ENCODE data around the gene PCED1A.

PCED1A gene

DNA sequence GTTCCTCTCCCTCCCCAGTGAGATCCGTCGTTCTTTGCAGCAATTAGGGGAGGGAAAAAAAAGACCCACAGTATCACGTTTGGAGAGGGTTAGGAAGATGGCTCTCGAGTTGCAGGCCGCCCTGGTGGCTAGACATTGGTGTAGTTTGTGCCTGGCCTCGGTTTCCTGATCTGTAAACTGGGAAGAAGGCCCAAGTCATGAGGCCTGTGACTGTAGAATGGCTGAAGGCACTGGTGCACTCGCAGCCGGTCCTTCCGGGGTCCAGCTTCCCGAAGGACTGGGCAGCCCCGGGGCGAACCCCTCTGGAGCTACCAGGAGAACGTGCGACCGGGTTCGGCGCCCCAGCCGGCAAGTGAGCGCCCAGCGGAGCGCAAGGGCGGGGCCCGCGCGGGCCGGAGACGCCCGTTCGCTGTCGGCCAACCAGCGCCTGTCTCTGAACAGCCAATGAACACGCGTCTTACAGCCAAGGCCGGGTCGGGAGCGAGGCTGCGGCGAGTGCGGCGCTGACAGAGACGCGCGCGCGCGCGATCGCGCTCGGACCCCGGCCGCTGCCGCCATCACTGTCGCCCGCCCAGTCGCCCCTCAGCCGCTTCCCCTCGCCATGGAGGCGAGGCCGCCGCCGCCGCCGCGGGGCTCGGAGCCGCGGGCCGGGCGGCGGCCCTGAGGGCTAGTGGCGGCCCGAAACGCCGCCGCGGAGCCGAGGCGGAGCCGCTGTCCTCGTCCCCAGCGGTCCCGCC, 32.7 kb upstream of the PCED1A start, which contains the start of gene PTPRA:
Gene PTPRA (plus strand): TSS at position 472 of the 737 bp plus-strand sequence. CDS start 90,797 bp downstream, outside the sequence.
- H3K36me3 ChIP-seq (ENCODE audit: insufficient read depth, low read length), result no peaks in the 10 kb centered on the region
- H3F3A ChIP-seq (ENCODE audit: insufficient read depth, low read length), result no peaks in the 10 kb centered on the region
- peak within 1 kb of the TSS; percentile 83 for H3K4me3 ChIP-seq (ENCODE audit: low read depth, low read length, poor library complexity, severe bottlenecking)
- no peaks in the 10 kb centered on the region for H3K27me3 ChIP-seq (ENCODE audit: insufficient read depth, low read length)
- no peak within 1 kb of the TSS for H2AFZ ChIP-seq (ENCODE audit: low read length)
- H3K27ac ChIP-seq (ENCODE audit: low read depth, low read length, poor library complexity, severe bottlenecking), result peak within 1 kb of the TSS; percentile 40
- H3K4me2 ChIP-seq (ENCODE audit: low read length), result peak within 1 kb of the TSS; percentile 97
- H3K9me3 ChIP-seq (ENCODE audit: low read length), result no peaks in the 10 kb centered on the region
- no peaks in the 10 kb centered on the region for H3K9me2 ChIP-seq (ENCODE audit: low read depth, low read length)
- H4K20me1 ChIP-seq (ENCODE audit: insufficient read depth, low read length), result no peaks in the 10 kb centered on the region
- peak within 1 kb of the TSS; percentile 90 for H3K9ac ChIP-seq (ENCODE audit: low read length)
- H3K4me1 ChIP-seq (ENCODE audit: insufficient read depth, low read length, severe bottlenecking), result peaks cover 37% of the 10 kb centered on the region
- H3K79me2 ChIP-seq (ENCODE audit: insufficient read depth, low read length), result peaks cover 37% of the 10 kb centered on the region
- TF ChIP-seq, protein P1, sequence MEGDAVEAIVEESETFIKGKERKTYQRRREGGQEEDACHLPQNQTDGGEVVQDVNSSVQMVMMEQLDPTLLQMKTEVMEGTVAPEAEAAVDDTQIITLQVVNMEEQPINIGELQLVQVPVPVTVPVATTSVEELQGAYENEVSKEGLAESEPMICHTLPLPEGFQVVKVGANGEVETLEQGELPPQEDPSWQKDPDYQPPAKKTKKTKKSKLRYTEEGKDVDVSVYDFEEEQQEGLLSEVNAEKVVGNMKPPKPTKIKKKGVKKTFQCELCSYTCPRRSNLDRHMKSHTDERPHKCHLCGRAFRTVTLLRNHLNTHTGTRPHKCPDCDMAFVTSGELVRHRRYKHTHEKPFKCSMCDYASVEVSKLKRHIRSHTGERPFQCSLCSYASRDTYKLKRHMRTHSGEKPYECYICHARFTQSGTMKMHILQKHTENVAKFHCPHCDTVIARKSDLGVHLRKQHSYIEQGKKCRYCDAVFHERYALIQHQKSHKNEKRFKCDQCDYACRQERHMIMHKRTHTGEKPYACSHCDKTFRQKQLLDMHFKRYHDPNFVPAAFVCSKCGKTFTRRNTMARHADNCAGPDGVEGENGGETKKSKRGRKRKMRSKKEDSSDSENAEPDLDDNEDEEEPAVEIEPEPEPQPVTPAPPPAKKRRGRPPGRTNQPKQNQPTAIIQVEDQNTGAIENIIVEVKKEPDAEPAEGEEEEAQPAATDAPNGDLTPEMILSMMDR (IDR thresholded peaks at IDR 0.05; ENCODE audit: low read length), result peak; percentile 3; the same call in 1 of the 2 replicates
- TF ChIP-seq EZH2 (IDR thresholded peaks at IDR 0.05; ENCODE audit: borderline replicate concordance, low read length), result no peak

DNA sequence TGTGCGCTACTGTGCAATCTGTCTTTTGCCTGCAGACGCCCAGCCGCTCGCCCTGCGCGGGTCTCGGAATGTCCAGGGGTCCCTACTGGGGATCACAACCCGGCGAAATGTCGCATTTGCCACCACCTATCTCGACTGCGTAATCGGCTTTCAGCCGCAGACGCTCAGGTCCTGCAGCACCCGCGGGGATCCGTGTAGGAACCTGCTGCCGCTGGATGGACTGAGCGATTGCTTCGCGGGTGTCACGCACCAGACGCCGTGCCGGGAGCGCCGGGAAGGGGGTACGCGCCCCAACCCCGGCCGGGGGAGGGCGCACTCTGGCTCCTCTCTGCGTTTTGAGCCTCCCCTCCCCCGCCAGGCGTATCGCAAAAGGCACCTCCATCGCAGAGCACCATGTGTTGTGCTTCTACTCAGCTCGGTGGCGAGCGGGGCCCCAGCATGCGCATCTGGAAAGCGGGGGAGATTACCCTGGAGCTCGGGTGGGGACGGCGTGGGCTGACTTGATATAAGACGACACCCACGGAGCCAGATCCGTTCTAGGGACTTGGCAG, 32.1 kb upstream of the PCED1A start:
- TF ChIP-seq, protein P1 (IDR thresholded peaks at IDR 0.05; ENCODE audit: low read length), result peak; percentile 45
- no peak for TF ChIP-seq EZH2 (IDR thresholded peaks at IDR 0.05; ENCODE audit: borderline replicate concordance, low read length)
- H3K4me2 ChIP-seq (ENCODE audit: low read length), result peak overlapping the region; percentile 97
- H3K4me1 ChIP-seq (ENCODE audit: insufficient read depth, low read length, severe bottlenecking), result peaks cover 37% of the 10 kb centered on the region
- no peaks in the 10 kb centered on the region for H3K9me3 ChIP-seq (ENCODE audit: low read length)
- no peaks in the 10 kb centered on the region for H3K9me2 ChIP-seq (ENCODE audit: low read depth, low read length)
- no peaks in the 10 kb centered on the region for H3K36me3 ChIP-seq (ENCODE audit: insufficient read depth, low read length)
- peaks cover 36% of the 10 kb centered on the region for H3K79me2 ChIP-seq (ENCODE audit: insufficient read depth, low read length)
- H3K9ac ChIP-seq (ENCODE audit: low read length), result peak overlapping the region; percentile 90
- H4K20me1 ChIP-seq (ENCODE audit: insufficient read depth, low read length), result no peaks in the 10 kb centered on the region
- peak overlapping the region; percentile 40 for H3K27ac ChIP-seq (ENCODE audit: low read depth, low read length, poor library complexity, severe bottlenecking)
- no peaks in the 10 kb centered on the region for H3F3A ChIP-seq (ENCODE audit: insufficient read depth, low read length)
- no peaks in the 10 kb centered on the region for H3K27me3 ChIP-seq (ENCODE audit: insufficient read depth, low read length)
- H3K4me3 ChIP-seq (ENCODE audit: low read depth, low read length, poor library complexity, severe bottlenecking), result peak overlapping the region; percentile 83
- H2AFZ ChIP-seq (ENCODE audit: low read length), result no peak overlapping the region

DNA sequence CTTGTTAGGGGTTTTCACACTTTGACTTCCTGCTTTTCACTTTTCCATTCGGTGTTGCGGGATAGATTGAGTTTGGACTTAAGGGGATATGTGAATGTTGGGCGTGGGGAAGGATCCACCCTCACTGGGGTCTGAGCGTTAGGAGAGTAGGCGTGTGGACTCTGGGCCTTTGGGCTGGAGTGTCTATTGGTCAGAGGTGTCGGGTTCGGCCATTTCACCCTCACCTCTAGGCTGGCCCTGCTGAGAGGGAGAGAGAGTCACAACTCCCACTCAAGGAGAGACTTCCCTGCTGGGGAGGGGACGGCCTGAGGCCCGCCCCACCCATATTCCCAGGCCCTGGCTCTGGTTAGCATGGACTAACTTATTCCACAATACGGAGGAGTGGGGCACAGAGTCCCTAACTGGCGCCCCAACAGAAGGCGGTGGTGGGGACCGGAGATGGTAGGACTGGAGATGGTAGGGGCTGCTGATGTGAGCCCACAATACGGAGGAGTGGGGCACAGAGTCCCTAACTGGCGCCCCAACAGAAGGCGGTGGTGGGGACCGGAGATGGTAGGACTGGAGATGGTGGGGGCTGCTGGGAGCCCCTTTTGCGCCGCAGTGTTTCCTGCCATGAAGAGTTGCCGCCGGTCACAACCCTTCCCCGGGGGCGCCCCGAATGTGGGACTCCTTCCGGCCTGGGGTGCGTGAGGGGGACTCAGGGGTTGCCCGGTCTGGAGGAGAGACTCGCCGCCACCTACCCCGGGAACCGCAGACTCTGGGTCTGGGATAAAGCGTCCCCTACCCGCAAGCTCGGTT, 31.4 kb upstream of the PCED1A start:
- H3F3A ChIP-seq (ENCODE audit: insufficient read depth, low read length), result no peaks in the 10 kb centered on the region
- H2AFZ ChIP-seq (ENCODE audit: low read length), result no peak overlapping the region
- H3K36me3 ChIP-seq (ENCODE audit: insufficient read depth, low read length), result peaks cover 2% of the 10 kb centered on the region; the same call in 1 of the 2 replicates
- H3K4me2 ChIP-seq (ENCODE audit: low read length), result peak overlapping the region; percentile 97
- H3K9me2 ChIP-seq (ENCODE audit: low read depth, low read length), result no peaks in the 10 kb centered on the region
- H3K27ac ChIP-seq (ENCODE audit: low read depth, low read length, poor library complexity, severe bottlenecking), result no peak overlapping the region
- H3K4me3 ChIP-seq (ENCODE audit: low read depth, low read length, poor library complexity, severe bottlenecking), result peak overlapping the region; percentile 83
- peaks cover 30% of the 10 kb centered on the region for H3K79me2 ChIP-seq (ENCODE audit: insufficient read depth, low read length)
- H3K9ac ChIP-seq (ENCODE audit: low read length), result peak overlapping the region; percentile 90
- H4K20me1 ChIP-seq (ENCODE audit: insufficient read depth, low read length), result no peaks in the 10 kb centered on the region
- no peaks in the 10 kb centered on the region for H3K27me3 ChIP-seq (ENCODE audit: insufficient read depth, low read length)
- no peaks in the 10 kb centered on the region for H3K9me3 ChIP-seq (ENCODE audit: low read length)
- TF ChIP-seq EZH2 (IDR thresholded peaks at IDR 0.05; ENCODE audit: borderline replicate concordance, low read length), result no peak
- TF ChIP-seq, protein P1 (IDR thresholded peaks at IDR 0.05; ENCODE audit: low read length), result no peak
- H3K4me1 ChIP-seq (ENCODE audit: insufficient read depth, low read length, severe bottlenecking), result peaks cover 37% of the 10 kb centered on the region

All from OCI-LY1 (cell line).